Activated T-cell treated with anti-CD3 and anti-CD28 coated beads for 48 hours (primary cell): ENCODE data around the gene SMC1A.

Experiments used
- DNase-seq: peaks from one replicate; pipeline ENCODE4 v3.0.0-alpha.2; 2020; ENCODE audit warnings: low read depth

Gene SMC1A

DNA sequence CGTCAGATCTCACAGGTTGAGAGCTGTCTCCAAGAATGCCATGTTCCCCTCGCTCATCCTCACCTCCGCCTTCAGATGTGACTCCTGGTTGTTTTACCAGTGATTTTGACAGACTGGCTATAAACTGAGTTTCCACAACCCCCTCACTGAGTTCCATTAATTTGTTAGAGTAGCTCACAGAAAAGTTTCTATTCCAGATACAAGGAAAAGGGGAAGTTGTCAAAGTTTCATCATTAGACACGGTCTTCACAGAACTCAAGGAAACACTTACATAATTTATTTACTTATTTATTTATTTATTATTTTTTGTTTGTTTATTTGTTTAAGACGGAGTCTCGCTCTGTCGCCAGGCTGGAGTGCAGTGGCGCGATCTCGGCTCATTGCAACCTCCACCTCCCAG is 85.4 kb downstream of the SMC1A start:
- DNase-seq: no peak

DNA sequence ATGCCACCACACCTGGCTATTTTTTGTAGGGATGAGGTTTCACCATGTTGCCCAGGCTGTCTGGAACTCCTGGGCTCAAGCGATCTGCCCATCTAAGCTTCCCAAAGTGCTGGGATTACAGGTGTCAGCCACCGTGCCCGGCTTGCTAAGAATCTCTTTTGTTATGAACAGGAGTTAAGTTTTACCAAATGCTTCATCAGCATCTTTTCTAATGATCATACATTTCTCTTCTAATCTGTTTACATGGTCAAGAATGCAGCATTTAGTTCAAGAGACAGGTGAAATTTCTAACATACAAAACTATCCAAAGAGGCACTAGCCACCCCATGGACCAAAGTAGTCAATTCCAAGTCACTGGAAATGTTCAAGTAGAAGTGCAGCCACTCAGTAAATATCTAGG is 88.6 kb downstream of the SMC1A start:
- DNase-seq: no peak

DNA sequence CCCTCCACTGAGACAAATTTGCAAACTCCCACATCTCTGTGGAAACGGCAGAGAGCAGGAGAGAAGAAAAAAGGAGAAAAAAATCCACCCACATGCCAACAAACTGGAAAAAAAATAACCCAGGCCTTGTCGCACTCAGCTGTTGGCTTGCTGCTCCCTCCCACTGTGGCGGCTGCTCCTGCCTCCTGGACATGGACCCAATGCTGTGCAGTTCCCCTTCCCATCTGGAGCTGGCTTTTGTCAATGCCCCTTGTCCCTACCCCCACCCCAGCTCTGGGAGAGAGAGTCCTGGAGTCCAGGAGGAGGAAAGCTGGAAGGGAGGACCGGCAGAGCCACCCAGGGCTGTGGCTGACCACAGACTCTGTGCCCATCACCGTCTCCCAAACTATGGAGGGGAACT is 90.2 kb downstream of the SMC1A start:
- DNase-seq: no peak

DNA sequence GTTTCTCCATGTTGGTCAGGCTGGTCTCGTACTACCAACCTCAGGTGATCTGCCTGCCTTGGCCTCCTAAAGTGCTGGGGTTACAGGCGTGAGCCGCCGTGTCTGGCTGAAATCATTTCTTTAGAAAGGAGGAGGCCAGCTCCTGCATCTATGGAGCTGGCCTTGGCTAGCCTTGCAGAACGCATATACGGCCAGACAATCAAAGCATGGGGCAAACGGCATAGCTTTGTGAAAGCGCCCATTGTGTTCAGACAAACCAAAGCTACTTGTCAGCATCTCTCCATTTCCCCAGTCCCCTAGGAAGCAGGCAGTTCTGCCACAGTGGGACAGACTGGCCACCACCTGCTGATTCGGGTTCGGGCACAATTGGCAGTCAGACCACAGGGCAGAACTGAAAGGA is 92.1 kb downstream of the SMC1A start:
- DNase-seq: no peak

DNA sequence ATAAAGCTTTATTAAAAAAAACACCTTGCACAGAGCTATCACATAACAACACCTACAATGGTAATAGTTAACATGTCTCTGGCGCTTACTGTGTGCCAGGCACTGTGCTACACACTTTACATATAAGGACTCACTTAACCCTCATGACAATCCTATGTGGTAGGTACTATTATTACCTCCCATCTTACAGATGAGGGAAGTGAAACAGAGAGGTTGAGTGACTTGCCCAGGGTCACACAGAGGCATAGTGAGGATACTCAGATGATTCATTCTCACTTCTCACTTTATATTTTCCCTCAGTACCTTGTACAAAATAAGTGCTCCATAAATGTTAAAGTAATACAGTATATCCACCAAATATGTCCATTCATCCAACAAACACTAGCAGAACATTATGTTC is 97.7 kb downstream of the SMC1A start:
- DNase-seq: no peak
